ENCODE measurements around the gene PSMD11.
A peak's percentile ranks its signal among the peaks of the same experiment; 100 is the strongest.

PSMD11 gene

GRCh38 chr17:32481193-32481592 lies 36.9 kb downstream of the PSMD11 start:
- ATAC-seq, result no peak
- Mint-ChIP-seq H3K27ac (peak overlapping the region; percentile 74), H3K36me3 (ENCODE audit: low read depth) (peaks cover 40% of the 10 kb centered on the region), H3K4me3 (no peak overlapping the region), H3K4me1 (peaks cover 7% of the 10 kb centered on the region), H3K9me3 (no peaks in the 10 kb centered on the region), H3K27me3 (no peaks in the 10 kb centered on the region)
- DNase-seq, result no peak

- H3K4me1 Mint-ChIP-seq, result peaks cover 10% of the 10 kb centered on the region
- no peak overlapping the region for H3K4me3 Mint-ChIP-seq
- H3K9me3 Mint-ChIP-seq, result no peaks in the 10 kb centered on the region
- peaks cover 36% of the 10 kb centered on the region for H3K36me3 Mint-ChIP-seq (ENCODE audit: low read depth)
- ATAC-seq (no peak), DNase-seq (no peak)
- no peak overlapping the region for H3K27ac Mint-ChIP-seq
- H3K27me3 Mint-ChIP-seq, result no peaks in the 10 kb centered on the region
These were observed 38.4 kb downstream of the PSMD11 start for GRCh38 chr17:32482568-32483320.

GRCh38 chr17:32483451-32484019 lies 39.2 kb downstream of the PSMD11 start:
- H3K9me3 Mint-ChIP-seq, result no peaks in the 10 kb centered on the region
- H3K4me1 Mint-ChIP-seq, result peaks cover 16% of the 10 kb centered on the region
- no peak overlapping the region for H3K4me3 Mint-ChIP-seq
- peaks cover 36% of the 10 kb centered on the region for H3K36me3 Mint-ChIP-seq (ENCODE audit: low read depth)
- no peaks in the 10 kb centered on the region for H3K27me3 Mint-ChIP-seq
- no peak for DNase-seq
- H3K27ac Mint-ChIP-seq, result no peak overlapping the region
- ATAC-seq, result no peak

GRCh38 chr17:32484041-32484461 lies 39.7 kb downstream of the PSMD11 start:
- Mint-ChIP-seq H3K4me1 (peaks cover 21% of the 10 kb centered on the region), H3K27me3 (no peaks in the 10 kb centered on the region), H3K36me3 (ENCODE audit: low read depth) (peaks cover 38% of the 10 kb centered on the region), H3K9me3 (no peaks in the 10 kb centered on the region), H3K4me3 (no peak overlapping the region), H3K27ac (peak overlapping the region; percentile 34)
- ATAC-seq (no peak), DNase-seq (no peak)

- Mint-ChIP-seq H3K36me3 (ENCODE audit: low read depth) (peaks cover 36% of the 10 kb centered on the region), H3K4me3 (no peak overlapping the region), H3K9me3 (no peaks in the 10 kb centered on the region), H3K27me3 (no peaks in the 10 kb centered on the region), H3K27ac (no peak overlapping the region), H3K4me1 (peaks cover 27% of the 10 kb centered on the region)
- ATAC-seq (no peak), DNase-seq (no peak)
These were observed 40.3 kb downstream of the PSMD11 start for GRCh38 chr17:32484628-32485027.

- ATAC-seq (no peak), DNase-seq (no peak)
- Mint-ChIP-seq H3K4me1 (peaks cover 36% of the 10 kb centered on the region), H3K9me3 (no peaks in the 10 kb centered on the region), H3K36me3 (ENCODE audit: low read depth) (peaks cover 36% of the 10 kb centered on the region), H3K4me3 (peak overlapping the region; percentile 61), H3K27ac (peak overlapping the region; percentile 41), H3K27me3 (no peaks in the 10 kb centered on the region)
These were observed 41.2 kb downstream of the PSMD11 start for GRCh38 chr17:32485261-32486110.

GRCh38 chr17:32486111-32486700 lies 41.9 kb downstream of the PSMD11 start:
- Mint-ChIP-seq H3K27ac (peak overlapping the region; percentile 41), H3K4me1 (peaks cover 43% of the 10 kb centered on the region), H3K36me3 (ENCODE audit: low read depth) (peaks cover 39% of the 10 kb centered on the region), H3K9me3 (no peaks in the 10 kb centered on the region), H3K27me3 (no peaks in the 10 kb centered on the region), H3K4me3 (peak overlapping the region; percentile 61)
- ATAC-seq (peak; percentile 67), DNase-seq (peak; percentile 73)

- Mint-ChIP-seq H3K4me3 (peak within 1 kb of the TSS; percentile 96), H3K27me3 (no peaks in the 10 kb centered on the region), H3K9me3 (no peaks in the 10 kb centered on the region), H3K36me3 (ENCODE audit: low read depth) (peaks cover 33% of the 10 kb centered on the region), H3K4me1 (peaks cover 50% of the 10 kb centered on the region), H3K27ac (peak within 1 kb of the TSS; percentile 89)
- ATAC-seq (peak; percentile 52), DNase-seq (peak; percentile 74)
These were observed 42.6 kb downstream of the PSMD11 start, which contains the start of gene CDK5R1 for GRCh38 chr17:32486701-32487472. TSS of gene CDK5R1 (plus strand) at chr17:32486993. CDS start at chr17:32487621, 628 bp downstream.

- Mint-ChIP-seq H3K27me3 (no peaks in the 10 kb centered on the region), H3K36me3 (ENCODE audit: low read depth) (peaks cover 33% of the 10 kb centered on the region), H3K27ac (peak overlapping the region; percentile 89), H3K4me1 (peaks cover 57% of the 10 kb centered on the region), H3K9me3 (no peaks in the 10 kb centered on the region), H3K4me3 (peak overlapping the region; percentile 96)
- ATAC-seq (peak; percentile 22), DNase-seq (peak; percentile 40)
These were observed 43.3 kb downstream of the PSMD11 start for GRCh38 chr17:32487473-32488176.

- H3K4me3 Mint-ChIP-seq, result peak overlapping the region; percentile 96
- H3K27ac Mint-ChIP-seq, result peak overlapping the region; percentile 88
- no peaks in the 10 kb centered on the region for H3K9me3 Mint-ChIP-seq
- H3K36me3 Mint-ChIP-seq (ENCODE audit: low read depth), result peaks cover 33% of the 10 kb centered on the region
- DNase-seq, result no peak
- H3K27me3 Mint-ChIP-seq, result no peaks in the 10 kb centered on the region
- no peak for ATAC-seq
- H3K4me1 Mint-ChIP-seq, result peaks cover 62% of the 10 kb centered on the region
These were observed 43.9 kb downstream of the PSMD11 start for GRCh38 chr17:32488177-32488542.

GRCh38 chr17:32488604-32489180 lies 44.4 kb downstream of the PSMD11 start:
- peaks cover 33% of the 10 kb centered on the region for H3K36me3 Mint-ChIP-seq (ENCODE audit: low read depth)
- DNase-seq, result no peak
- peak overlapping the region; percentile 88 for H3K27ac Mint-ChIP-seq
- H3K27me3 Mint-ChIP-seq, result no peaks in the 10 kb centered on the region
- ATAC-seq, result no peak
- no peaks in the 10 kb centered on the region for H3K9me3 Mint-ChIP-seq
- H3K4me3 Mint-ChIP-seq, result peak overlapping the region; percentile 96
- H3K4me1 Mint-ChIP-seq, result peaks cover 67% of the 10 kb centered on the region

- DNase-seq (no peak), ATAC-seq (no peak)
- peak overlapping the region; percentile 96 for H3K4me3 Mint-ChIP-seq
- H3K27ac Mint-ChIP-seq, result peak overlapping the region; percentile 88
- no peaks in the 10 kb centered on the region for H3K9me3 Mint-ChIP-seq
- no peaks in the 10 kb centered on the region for H3K27me3 Mint-ChIP-seq
- peaks cover 70% of the 10 kb centered on the region for H3K4me1 Mint-ChIP-seq
- H3K36me3 Mint-ChIP-seq (ENCODE audit: low read depth), result peaks cover 33% of the 10 kb centered on the region
These were observed 45.2 kb downstream of the PSMD11 start for GRCh38 chr17:32489320-32490100.
